Retina (tissue), 1 donor: ENCODE results near the gene PTX3.

ENCODE experiments used
- DNase-seq: peaks from one replicate; pipeline ENCODE4 v3.0.0-alpha.2; 2016

Gene PTX3

GRCh38 chr3:157427901-157428300 is 8.7 kb upstream of the PTX3 start:
- DNase-seq = no peak

GRCh38 chr3:157428853-157429252 is 7.8 kb upstream of the PTX3 start:
- DNase-seq = no peak

- no peak for DNase-seq
Measured at GRCh38 chr3:157429708-157430107, 6.9 kb upstream of the PTX3 start.

GRCh38 chr3:157438194-157438730 is 1.6 kb downstream of the PTX3 start:
- no peak for DNase-seq

GRCh38 chr3:157441102-157441624 is 4.5 kb downstream of the PTX3 start:
- DNase-seq = no peak

- no peak for DNase-seq
Measured at GRCh38 chr3:157442729-157443128, 6.1 kb downstream of the PTX3 start.

- no peak for DNase-seq
Measured at GRCh38 chr3:157443905-157444796, 7.5 kb downstream of the PTX3 start.

GRCh38 chr3:157444797-157445184 is 8.1 kb downstream of the PTX3 start:
- DNase-seq = no peak

- DNase-seq = no peak
Measured at GRCh38 chr3:157445857-157446256, 9.2 kb downstream of the PTX3 start.

GRCh38 chr3:157447026-157447694 is 10.5 kb downstream of the PTX3 start:
- no peak for DNase-seq

GRCh38 chr3:157452097-157452496 is 15.4 kb downstream of the PTX3 start:
- DNase-seq = no peak

- DNase-seq = no peak
Measured at GRCh38 chr3:157453824-157454223, 17.2 kb downstream of the PTX3 start.

GRCh38 chr3:157459706-157460105 is 23.1 kb downstream of the PTX3 start:
- no peak for DNase-seq

- DNase-seq = no peak
Measured at GRCh38 chr3:157460253-157460652, 23.6 kb downstream of the PTX3 start.

- no peak for DNase-seq
Measured at GRCh38 chr3:157463816-157464215, 27.2 kb downstream of the PTX3 start.

GRCh38 chr3:157464321-157464720 is 27.7 kb downstream of the PTX3 start:
- no peak for DNase-seq

- no peak for DNase-seq
Measured at GRCh38 chr3:157465741-157466140, 29.1 kb downstream of the PTX3 start.

- no peak for DNase-seq
Measured at GRCh38 chr3:157467200-157467599, 30.6 kb downstream of the PTX3 start.

- DNase-seq = no peak
Measured at GRCh38 chr3:157469561-157470294, 33.1 kb downstream of the PTX3 start.

GRCh38 chr3:157471064-157471463 is 34.4 kb downstream of the PTX3 start:
- DNase-seq = no peak

GRCh38 chr3:157472648-157473047 is 36.0 kb downstream of the PTX3 start:
- no peak for DNase-seq

- DNase-seq = no peak
Measured at GRCh38 chr3:157475921-157476414, 39.3 kb downstream of the PTX3 start.

GRCh38 chr3:157477441-157477840 is 40.8 kb downstream of the PTX3 start:
- no peak for DNase-seq
